ENCODE data around the gene SV2C.

The SV2C gene

DNA sequence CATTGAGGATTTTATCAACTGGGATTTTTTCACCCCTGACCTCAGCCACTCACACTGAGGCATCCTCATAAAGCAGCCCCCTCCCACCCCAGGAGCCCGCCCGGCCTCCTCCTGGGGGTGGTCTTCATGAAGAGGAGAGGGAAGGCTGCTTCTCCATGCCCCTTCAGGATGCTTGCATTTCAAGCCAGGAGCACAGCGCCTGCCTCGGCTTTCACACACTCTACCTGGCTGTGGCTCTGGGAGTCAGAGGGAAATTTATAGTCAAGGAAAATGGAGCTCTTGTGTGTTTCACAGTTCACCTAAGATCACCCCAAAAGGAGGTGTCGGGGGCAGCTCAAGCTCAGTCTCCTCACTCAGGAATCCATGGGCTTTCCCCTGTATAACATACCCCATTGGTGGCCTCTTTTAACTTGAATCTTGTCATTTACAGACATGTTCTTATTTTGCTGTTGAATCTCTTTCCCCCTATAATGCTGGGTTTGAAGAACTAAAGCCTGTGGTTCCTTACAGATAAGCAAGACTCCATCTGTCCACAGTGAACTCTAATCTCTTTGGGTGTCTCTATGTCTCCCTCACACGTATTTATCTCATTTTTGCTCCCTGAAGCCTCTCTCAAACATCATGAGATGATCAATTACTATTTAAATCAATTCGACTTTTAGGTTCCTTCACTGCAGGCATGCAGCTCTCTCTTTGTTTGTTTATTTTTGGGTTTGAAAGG is 297.3 kb downstream of the SV2C start:
- H3K9ac ChIP-seq (ENCODE audit: low read depth, low read length): no peak overlapping the region
- no peaks in the 10 kb centered on the region for H3K9me3 ChIP-seq (ENCODE audit: insufficient read depth, low read depth, low read length)
- H3K36me3 ChIP-seq (ENCODE audit: insufficient read depth, low read depth, low read length): no peaks in the 10 kb centered on the region
- no peak overlapping the region for H3K4me3 ChIP-seq (ENCODE audit: low read length)
- no peaks in the 10 kb centered on the region for H3K27me3 ChIP-seq (ENCODE audit: insufficient read depth, low read length)
- H3K4me1 ChIP-seq (ENCODE audit: insufficient read depth, low read length): peaks cover 4% of the 10 kb centered on the region; the same call in 1 of the 2 replicates
- H3K27ac ChIP-seq (ENCODE audit: low read length): no peak overlapping the region

DNA sequence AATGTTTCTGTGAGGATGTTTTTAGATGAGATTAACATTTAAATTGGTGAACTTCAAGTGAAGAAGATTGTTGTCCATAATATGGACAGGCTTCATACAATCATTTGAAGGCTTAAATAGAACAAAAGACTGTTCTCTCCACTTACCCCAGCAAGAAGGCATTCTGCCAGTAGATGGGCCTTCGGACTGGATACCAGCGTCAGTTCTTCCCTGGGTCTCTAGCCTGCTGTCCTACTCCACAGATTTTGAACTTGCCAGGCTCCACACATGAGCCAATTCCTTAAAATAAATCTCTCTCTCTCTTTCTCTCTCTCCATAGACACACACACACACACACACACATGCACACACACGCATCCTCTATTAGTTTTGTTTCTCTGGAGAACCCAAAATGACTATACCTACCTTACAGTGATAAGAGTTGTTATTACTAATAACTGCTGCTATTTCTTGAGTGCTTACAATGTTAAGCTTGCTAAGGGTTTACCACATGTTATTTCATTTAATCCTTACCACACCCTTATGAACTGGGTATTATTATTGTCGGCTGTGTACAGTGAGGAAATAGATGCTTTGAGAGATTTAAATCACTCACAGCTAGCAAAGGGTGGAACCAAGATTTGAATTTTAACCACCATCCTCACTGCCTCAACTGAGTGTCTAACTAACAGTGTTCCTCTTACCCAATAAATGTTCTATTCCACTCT is 300.1 kb downstream of the SV2C start:
- Histone ChIP-seq H3K4me1 (ENCODE audit: insufficient read depth, low read length) (peaks cover 4% of the 10 kb centered on the region; the same call in 1 of the 2 replicates), H3K27ac (ENCODE audit: low read length) (no peak overlapping the region), H3K9me3 (ENCODE audit: insufficient read depth, low read depth, low read length) (no peaks in the 10 kb centered on the region), H3K36me3 (ENCODE audit: insufficient read depth, low read depth, low read length) (no peaks in the 10 kb centered on the region), H3K27me3 (ENCODE audit: insufficient read depth, low read length) (no peaks in the 10 kb centered on the region), H3K4me3 (ENCODE audit: low read length) (no peak overlapping the region), H3K9ac (ENCODE audit: low read depth, low read length) (no peak overlapping the region)

GRCh38 chr5:76384189-76384588 is 301.0 kb downstream of the SV2C start:
- no peaks in the 10 kb centered on the region for H3K9me3 ChIP-seq (ENCODE audit: insufficient read depth, low read depth, low read length)
- H3K9ac ChIP-seq (ENCODE audit: low read depth, low read length): no peak overlapping the region
- H3K4me3 ChIP-seq (ENCODE audit: low read length): no peak overlapping the region
- no peaks in the 10 kb centered on the region for H3K36me3 ChIP-seq (ENCODE audit: insufficient read depth, low read depth, low read length)
- peaks cover 10% of the 10 kb centered on the region; the same call in 1 of the 2 replicates for H3K4me1 ChIP-seq (ENCODE audit: insufficient read depth, low read length)
- no peak overlapping the region for H3K27ac ChIP-seq (ENCODE audit: low read length)
- no peaks in the 10 kb centered on the region for H3K27me3 ChIP-seq (ENCODE audit: insufficient read depth, low read length)

- Histone ChIP-seq H3K27me3 (ENCODE audit: insufficient read depth, low read length) (no peaks in the 10 kb centered on the region), H3K4me1 (ENCODE audit: insufficient read depth, low read length) (peaks cover 10% of the 10 kb centered on the region; the same call in 1 of the 2 replicates), H3K36me3 (ENCODE audit: insufficient read depth, low read depth, low read length) (no peaks in the 10 kb centered on the region), H3K4me3 (ENCODE audit: low read length) (no peak overlapping the region), H3K9ac (ENCODE audit: low read depth, low read length) (no peak overlapping the region), H3K27ac (ENCODE audit: low read length) (no peak overlapping the region), H3K9me3 (ENCODE audit: insufficient read depth, low read depth, low read length) (no peaks in the 10 kb centered on the region)
These were observed 301.5 kb downstream of the SV2C start for GRCh38 chr5:76384705-76385104.

- H3K9ac ChIP-seq (ENCODE audit: low read depth, low read length): no peak overlapping the region
- H3K9me3 ChIP-seq (ENCODE audit: insufficient read depth, low read depth, low read length): no peaks in the 10 kb centered on the region
- peaks cover 9% of the 10 kb centered on the region; the same call in 1 of the 2 replicates for H3K4me1 ChIP-seq (ENCODE audit: insufficient read depth, low read length)
- no peaks in the 10 kb centered on the region for H3K36me3 ChIP-seq (ENCODE audit: insufficient read depth, low read depth, low read length)
- H3K27ac ChIP-seq (ENCODE audit: low read length): no peak overlapping the region
- H3K4me3 ChIP-seq (ENCODE audit: low read length): no peak overlapping the region
- no peaks in the 10 kb centered on the region for H3K27me3 ChIP-seq (ENCODE audit: insufficient read depth, low read length)
These were observed 302.4 kb downstream of the SV2C start for GRCh38 chr5:76385540-76385939.

DNA sequence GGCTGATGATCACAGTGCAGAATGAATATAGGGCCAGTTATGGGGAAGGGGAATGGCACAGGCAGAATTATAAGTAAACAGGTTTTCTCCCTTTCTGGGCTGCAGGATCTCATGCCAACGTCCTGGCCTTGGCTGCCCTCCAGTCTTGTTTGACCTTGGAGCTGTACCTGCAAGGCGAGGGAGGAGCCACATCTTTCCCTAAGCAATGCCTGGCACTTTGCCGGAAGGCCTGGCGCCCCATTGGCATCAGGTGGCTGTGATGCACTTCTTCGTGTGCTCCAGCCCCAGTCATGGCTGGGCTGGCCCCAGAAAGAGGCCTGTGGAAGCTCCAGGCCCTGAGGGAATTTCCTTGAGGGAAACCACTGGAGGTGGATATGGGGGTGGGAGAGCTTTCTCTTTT is 303.2 kb downstream of the SV2C start:
- Histone ChIP-seq H3K9me3 (ENCODE audit: insufficient read depth, low read depth, low read length) (no peaks in the 10 kb centered on the region), H3K4me3 (ENCODE audit: low read length) (no peak overlapping the region), H3K9ac (ENCODE audit: low read depth, low read length) (no peak overlapping the region), H3K36me3 (ENCODE audit: insufficient read depth, low read depth, low read length) (no peaks in the 10 kb centered on the region), H3K27ac (ENCODE audit: low read length) (no peak overlapping the region), H3K27me3 (ENCODE audit: insufficient read depth, low read length) (no peaks in the 10 kb centered on the region), H3K4me1 (ENCODE audit: insufficient read depth, low read length) (peaks cover 6% of the 10 kb centered on the region; the same call in 1 of the 2 replicates)

GRCh38 chr5:76388236-76388635 is 305.1 kb downstream of the SV2C start:
- Histone ChIP-seq H3K4me3 (ENCODE audit: low read length) (no peak overlapping the region), H3K4me1 (ENCODE audit: insufficient read depth, low read length) (peaks cover 14% of the 10 kb centered on the region; the same call in 1 of the 2 replicates), H3K27ac (ENCODE audit: low read length) (no peak overlapping the region), H3K9ac (ENCODE audit: low read depth, low read length) (no peak overlapping the region), H3K27me3 (ENCODE audit: insufficient read depth, low read length) (no peaks in the 10 kb centered on the region), H3K36me3 (ENCODE audit: insufficient read depth, low read depth, low read length) (no peaks in the 10 kb centered on the region), H3K9me3 (ENCODE audit: insufficient read depth, low read depth, low read length) (no peaks in the 10 kb centered on the region)

DNA sequence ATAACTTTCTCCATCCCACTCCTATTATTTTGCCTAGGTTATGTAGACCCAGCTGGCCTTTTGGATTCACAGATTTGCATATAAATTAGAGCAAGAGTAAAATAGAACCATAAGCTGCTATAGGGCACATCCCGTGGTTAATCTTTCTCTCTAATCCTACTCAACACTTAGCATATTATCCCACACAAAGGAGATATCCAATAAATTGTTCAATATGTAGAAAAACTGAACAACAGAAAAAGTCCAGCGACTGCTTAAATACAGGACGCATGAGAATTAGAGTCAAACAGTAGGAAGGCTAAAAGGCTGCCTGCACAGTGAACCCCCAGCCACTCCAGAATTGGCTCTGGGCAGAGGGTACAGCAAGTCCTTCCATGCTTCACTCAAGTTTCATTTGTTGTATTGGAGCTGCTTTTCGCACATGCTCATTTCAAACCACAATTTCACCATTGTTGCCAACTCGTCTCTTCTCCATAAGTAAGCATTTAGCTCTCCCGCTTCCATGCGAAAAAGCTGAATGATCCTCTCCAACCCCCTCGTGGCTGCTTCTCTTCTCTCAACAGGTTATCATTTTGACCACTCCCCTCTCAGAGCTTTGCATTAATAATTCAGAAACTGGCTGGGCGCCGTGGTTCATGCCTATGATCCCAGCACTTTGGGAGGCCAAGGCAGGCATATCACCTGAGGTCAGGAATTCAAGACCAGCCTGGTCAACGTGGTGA is 305.8 kb downstream of the SV2C start:
- Histone ChIP-seq H3K9me3 (ENCODE audit: insufficient read depth, low read depth, low read length) (no peaks in the 10 kb centered on the region), H3K9ac (ENCODE audit: low read depth, low read length) (no peak overlapping the region), H3K27ac (ENCODE audit: low read length) (no peak overlapping the region), H3K4me3 (ENCODE audit: low read length) (no peak overlapping the region), H3K27me3 (ENCODE audit: insufficient read depth, low read length) (no peaks in the 10 kb centered on the region), H3K4me1 (ENCODE audit: insufficient read depth, low read length) (peaks cover 14% of the 10 kb centered on the region; the same call in 1 of the 2 replicates), H3K36me3 (ENCODE audit: insufficient read depth, low read depth, low read length) (no peaks in the 10 kb centered on the region)

- Histone ChIP-seq H3K4me3 (ENCODE audit: low read length) (no peak overlapping the region), H3K4me1 (ENCODE audit: insufficient read depth, low read length) (peaks cover 14% of the 10 kb centered on the region; the same call in 1 of the 2 replicates), H3K27me3 (ENCODE audit: insufficient read depth, low read length) (no peaks in the 10 kb centered on the region), H3K9ac (ENCODE audit: low read depth, low read length) (no peak overlapping the region), H3K36me3 (ENCODE audit: insufficient read depth, low read depth, low read length) (no peaks in the 10 kb centered on the region), H3K9me3 (ENCODE audit: insufficient read depth, low read depth, low read length) (no peaks in the 10 kb centered on the region), H3K27ac (ENCODE audit: low read length) (no peak overlapping the region)
These were observed 306.5 kb downstream of the SV2C start for GRCh38 chr5:76389513-76390154.

GRCh38 chr5:76391014-76391413 is 307.8 kb downstream of the SV2C start:
- Histone ChIP-seq H3K27ac (ENCODE audit: low read length) (no peak overlapping the region), H3K27me3 (ENCODE audit: insufficient read depth, low read length) (no peaks in the 10 kb centered on the region), H3K4me1 (ENCODE audit: insufficient read depth, low read length) (peaks cover 14% of the 10 kb centered on the region; the same call in 1 of the 2 replicates), H3K9ac (ENCODE audit: low read depth, low read length) (no peak overlapping the region), H3K4me3 (ENCODE audit: low read length) (no peak overlapping the region), H3K9me3 (ENCODE audit: insufficient read depth, low read depth, low read length) (no peaks in the 10 kb centered on the region), H3K36me3 (ENCODE audit: insufficient read depth, low read depth, low read length) (no peaks in the 10 kb centered on the region)

GRCh38 chr5:76393035-76393680 is 310.0 kb downstream of the SV2C start:
- Histone ChIP-seq H3K9ac (ENCODE audit: low read depth, low read length) (no peak overlapping the region; the same call in 1 of the 2 replicates), H3K36me3 (ENCODE audit: insufficient read depth, low read depth, low read length) (no peaks in the 10 kb centered on the region), H3K4me3 (ENCODE audit: low read length) (no peak overlapping the region), H3K4me1 (ENCODE audit: insufficient read depth, low read length) (peaks cover 14% of the 10 kb centered on the region; the same call in 1 of the 2 replicates), H3K9me3 (ENCODE audit: insufficient read depth, low read depth, low read length) (no peaks in the 10 kb centered on the region), H3K27ac (ENCODE audit: low read length) (no peak overlapping the region), H3K27me3 (ENCODE audit: insufficient read depth, low read length) (no peaks in the 10 kb centered on the region)

Data from iPS-20b (cell line).